HG03175 (cell line): ENCODE data around the gene XYLT1.

Experiments
- ATAC-seq: cut with Tn5 transposase; IDR thresholded peaks from one replicate; pipeline ENCODE4 v1.9.1; 2021; ENCODE audit warnings: mild to moderate bottlenecking, moderate library complexity; ENCODE audit not compliant: unreplicated experiment

Gene XYLT1

DNA sequence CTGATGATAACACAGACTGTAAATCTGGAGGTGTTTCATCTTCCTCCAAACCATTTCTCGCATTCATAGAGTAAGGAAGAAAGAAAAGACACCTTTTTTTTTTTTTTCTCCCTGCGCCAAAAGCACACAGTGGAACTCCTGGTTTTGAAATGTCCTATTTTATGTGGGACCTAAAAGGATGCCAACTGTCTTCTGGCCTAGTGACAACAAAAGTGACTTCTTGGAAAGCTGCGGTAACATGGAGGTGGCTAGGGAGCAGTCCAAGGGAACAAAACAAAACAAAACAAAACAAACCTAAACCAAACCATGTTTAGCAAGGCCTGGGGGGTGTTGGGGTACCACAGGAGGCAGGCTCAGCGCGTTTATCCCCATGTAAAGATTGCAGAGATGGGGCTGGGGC, 174.8 kb downstream of the XYLT1 start:
- no peak for ATAC-seq

DNA sequence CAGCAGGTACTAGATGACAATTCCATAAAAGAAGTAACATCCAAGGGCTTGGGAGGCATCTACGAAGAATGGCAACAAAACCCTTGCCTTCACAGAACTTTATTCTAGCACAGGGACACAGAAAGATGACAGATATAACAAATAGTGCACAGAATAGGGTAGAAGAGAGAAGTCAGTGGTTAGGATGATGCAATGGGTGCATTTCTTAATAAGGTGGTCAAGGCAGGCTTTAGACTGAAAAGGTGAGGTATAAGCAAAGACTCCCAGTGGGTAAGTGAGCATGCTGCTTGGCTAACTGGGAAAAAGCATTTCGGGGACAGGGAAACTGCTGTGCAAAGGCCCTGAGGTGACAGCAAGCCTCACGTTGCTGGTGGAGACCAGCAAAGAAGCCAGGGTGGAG, 175.9 kb downstream of the XYLT1 start:
- ATAC-seq, result no peak

DNA sequence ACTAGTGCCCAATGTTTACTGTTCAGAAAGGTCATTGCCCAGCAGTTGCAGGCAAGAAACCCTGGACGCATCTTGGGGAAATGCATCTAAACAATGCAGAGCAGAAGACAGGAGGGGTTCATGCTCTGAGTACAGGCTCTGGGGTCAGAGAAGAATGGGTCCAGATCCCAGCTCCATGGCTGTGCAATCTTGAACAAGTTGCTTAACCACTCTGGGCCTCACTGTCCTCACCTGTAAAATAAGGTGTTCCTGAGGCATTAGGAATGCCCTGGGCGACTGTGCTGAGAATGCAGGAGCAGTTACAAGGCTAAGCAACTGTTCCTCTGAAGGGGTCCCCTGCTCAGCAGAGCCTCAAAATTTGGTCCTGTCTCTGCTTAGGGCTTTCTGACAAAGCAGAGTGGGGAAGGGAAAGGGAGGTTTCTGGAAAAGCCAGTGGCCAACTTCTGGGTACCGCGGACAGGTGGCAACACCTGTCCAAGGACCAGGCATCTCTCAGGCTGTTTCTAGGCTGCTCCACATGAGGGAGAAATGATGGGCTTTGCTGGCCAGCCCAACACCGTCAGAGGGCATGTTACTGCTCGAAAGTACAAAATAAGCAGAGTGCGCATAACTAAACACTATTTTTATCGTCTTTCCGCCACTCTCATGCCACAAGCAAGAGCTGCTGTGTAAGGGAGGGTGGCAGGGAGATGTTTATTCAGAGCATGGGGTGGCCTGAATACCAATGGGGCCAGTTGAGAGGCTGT, 176.8 kb downstream of the XYLT1 start:
- no peak for ATAC-seq

DNA sequence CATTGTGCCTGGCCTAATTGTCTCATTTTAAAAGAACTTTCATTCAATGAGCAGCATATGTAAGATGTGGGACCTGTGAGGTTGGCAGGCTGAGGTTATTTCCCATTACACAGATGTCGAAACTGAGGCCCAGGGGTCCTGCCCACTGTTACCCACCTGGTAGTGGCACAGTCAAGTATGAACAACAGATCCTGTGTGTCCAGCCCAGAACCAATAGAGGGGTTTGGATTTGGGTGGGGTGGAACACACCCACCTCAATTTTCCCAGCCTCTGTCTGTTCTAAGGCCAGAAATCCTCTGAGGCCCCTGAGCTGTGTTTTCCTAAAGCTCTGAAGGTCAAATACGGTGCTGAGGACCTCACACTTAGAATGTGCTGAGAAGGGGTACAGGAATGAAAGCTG, 179.5 kb downstream of the XYLT1 start:
- ATAC-seq, result no peak

DNA sequence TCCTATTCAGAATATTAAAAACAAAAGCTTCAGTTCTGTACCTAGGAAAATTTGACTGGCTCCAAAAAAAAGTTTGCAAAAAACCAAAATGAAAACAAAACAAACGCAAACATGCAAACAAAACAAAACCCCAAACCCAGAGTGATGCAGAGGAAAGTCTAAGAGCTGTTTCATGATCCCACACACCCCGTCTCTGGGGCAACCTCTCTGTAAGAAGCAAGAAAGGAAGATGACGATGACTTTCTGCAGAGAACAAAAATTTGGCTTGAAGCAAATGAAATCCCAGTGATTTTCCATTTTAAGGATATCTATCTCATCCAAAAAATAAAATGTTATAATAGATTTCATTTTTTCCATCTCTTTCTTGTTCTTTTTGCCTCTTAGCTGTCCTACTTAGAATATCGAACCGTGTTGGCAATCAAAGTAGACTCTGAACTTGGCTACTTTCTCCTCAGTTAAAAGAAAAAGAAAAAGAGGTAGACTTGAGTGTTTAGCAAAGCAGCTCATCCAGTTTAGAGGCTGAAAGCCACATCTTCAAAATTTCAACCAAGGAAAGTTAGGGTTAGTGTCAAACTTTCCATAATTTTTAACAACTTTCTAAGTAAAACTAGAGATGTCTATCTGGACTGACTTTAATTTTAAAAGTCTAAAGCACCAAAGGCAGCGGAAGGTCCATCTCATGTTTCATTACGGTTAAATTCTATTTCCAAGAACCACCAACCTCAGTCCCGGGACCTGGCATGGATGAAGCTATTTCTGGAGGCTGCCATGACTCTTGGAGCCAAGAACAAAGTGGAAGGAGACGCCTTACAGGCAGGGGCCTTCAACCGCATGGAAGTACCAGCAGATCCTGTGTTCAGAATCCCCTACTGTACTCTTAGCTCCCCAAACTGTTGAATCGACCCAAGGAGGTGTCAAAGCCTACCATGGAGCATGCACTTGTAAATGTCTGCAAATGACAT, 180.8 kb downstream of the XYLT1 start:
- ATAC-seq, result no peak

DNA sequence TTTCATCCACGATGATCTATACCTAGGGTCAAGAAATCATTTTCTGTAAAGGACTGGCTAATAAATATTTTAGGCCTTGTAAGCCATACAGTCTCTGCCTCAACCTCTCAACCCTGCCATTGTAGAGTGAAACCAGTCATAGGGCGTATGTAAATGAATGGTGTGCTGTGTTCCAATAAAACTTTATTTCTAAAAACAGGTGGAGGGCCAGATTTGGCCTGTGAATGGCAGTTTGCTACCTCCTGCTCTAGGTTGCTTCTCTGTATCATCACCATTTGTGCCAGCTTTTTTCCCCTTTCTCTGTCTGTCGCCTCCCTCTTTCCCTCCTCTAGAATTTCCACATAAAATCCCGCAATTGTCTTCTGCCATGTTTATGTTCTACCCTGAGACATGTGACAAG, 181.7 kb downstream of the XYLT1 start:
- ATAC-seq, result no peak

DNA sequence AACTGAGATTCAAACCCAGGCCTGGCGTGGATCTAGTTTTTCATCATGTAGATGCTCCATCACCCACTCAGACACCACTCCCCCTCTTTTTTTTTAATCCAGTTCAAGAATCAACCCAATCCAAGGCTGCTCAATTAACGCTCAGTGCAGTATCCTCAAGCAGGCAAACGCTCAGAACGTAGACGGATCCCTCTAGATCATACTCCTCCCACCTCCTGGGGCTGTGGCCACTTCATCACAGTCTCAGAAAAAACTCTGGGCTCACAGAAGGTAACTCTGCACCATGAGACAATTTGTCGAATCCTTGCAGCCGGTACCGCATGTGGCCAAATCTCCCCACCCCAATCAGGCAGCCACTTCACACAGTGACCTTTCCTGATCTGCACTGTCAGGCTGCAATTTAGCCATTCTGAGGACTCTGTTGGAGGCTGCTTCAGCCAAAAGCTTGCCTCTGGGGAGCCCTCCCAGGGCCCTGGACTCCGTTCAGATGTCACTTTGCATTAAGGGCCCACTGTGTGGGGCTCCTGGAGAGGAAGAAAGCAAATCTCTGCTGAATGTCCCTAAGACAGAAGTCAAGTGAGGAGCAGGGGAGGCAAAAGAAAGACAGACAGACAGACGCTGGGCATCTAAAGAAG, 183.5 kb downstream of the XYLT1 start:
- no peak for ATAC-seq

DNA sequence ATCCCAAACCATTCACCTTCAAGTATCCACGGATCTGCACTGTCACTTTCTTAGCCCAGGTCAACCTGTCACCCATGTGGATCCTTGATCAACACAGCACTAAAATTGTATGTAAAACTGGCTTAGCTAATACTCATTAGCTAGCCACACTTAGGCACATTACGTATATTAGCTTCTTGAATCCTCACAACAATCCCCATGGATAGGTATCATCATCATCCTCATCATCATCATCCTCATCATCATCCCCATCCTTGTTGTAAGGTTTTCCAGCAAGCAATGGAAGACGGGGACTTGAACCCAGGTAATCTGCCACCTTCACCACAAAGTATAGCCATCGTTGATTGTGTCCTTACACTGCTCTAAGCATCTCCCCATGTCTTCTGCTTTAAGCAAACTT, 184.3 kb downstream of the XYLT1 start:
- ATAC-seq, result no peak

DNA sequence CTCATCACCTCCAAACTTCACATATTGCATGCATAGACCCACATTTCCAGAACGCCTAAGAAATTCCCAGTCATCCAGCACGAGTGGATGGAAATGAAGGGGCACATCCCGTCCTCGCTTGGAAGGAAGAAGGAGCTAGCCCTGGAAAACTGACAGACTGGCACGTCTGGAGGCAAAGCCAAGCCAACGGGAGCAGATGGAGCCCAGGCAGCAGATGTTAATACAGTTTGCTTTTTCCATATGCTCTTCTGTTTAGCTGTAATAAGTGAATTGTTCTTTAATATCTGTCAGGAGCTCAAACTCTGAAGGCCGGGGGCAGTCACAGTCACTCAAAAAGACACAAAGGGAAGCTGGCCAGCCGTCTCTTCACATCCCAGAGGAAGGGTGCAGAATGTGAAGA, 187.7 kb downstream of the XYLT1 start:
- no peak for ATAC-seq

DNA sequence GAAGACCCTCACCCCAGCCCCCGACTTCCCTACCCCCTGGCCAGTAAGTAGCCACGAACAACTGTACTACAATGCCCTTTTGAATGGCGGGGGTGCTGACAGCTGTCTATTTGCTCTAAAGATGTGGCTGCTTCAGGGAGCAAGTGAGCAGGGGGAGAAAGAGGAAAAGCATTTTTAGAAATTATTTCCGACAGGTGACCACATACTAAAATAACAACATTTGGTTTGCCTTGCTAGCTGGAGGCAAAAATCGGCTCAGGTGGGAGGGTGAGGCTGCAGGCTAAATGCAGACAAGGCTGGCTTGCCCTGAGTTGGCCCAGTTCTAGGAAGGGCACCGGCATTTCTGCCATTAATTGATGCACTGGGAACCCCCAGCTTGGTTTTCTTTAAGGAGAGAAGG, 188.5 kb downstream of the XYLT1 start:
- ATAC-seq, result no peak

DNA sequence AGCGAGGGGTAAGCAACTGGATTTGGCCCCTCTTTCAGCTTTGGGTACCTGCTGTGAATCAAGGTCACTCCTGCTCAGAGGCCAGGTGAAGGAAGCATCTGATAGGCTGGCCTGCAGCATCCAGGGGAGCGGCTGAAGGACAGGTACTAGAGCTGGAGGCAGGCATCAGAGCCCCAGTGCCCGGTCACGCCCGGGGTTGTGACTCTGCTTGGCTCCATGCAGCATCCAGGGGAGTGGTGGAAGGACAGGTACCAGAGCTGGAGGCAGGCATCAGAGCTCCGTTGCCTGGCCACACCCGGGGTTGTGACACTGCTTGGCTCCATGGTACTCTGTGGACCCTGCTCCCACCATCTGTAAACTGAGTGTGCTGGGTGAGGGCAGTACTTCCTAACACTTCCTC, 189.7 kb downstream of the XYLT1 start:
- ATAC-seq, result no peak

DNA sequence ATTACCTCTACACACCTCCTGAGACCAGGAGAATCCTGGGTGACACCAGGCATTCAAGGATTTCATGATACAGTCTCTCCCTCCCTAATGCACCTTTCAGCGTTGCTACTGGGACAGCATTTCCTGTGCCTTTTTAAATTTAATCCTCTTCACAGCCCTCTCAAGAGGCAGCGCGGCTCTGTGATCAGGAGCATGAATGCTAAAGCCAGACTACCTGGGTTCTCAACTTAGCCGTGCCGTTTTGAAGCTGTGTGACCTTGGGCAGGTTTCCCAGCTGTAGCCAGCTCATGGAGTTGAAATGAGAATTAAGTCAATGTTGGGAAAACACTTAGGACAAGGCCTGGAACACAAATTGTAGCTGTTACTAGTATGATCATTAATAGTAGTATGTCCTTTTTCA, 191.8 kb downstream of the XYLT1 start:
- no peak for ATAC-seq

DNA sequence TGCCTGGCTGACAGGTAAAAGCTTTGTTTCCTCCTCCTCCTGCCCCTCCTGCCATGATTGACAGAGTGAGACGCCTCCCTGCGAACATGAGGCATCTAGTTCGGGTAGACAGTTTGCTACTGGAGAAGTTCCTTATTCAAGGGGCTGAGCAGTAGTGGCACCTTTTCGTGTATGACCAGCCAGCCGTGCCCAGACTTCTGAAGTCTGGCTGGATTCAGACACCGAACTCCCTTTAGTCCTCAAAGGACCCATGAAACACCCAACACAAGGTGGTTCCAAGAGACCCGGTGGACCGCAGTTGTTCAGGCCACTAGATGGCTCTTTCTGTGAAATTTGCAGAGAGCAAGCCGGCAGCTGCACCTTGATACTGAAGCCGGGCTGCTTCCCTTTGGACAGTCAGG, 192.8 kb downstream of the XYLT1 start:
- no peak for ATAC-seq

DNA sequence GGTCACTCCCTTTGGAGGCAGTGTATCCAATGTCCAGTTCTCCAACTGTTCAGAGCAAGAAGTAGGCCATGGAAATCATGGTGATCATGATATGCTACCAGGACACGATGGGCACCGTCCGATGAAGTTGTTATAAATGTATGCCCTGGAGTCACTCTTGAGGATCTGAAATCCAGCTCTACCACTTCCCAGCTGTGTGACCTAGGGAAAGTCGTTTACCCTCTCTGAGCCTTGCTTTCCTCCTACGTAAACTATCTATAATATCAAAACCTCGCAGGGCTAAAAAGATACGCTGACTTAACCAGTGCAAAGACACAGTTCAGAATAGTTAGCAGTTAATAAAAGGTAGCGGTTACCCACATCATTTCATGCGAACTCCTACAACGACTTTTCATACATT, 194.2 kb downstream of the XYLT1 start:
- ATAC-seq, result no peak

DNA sequence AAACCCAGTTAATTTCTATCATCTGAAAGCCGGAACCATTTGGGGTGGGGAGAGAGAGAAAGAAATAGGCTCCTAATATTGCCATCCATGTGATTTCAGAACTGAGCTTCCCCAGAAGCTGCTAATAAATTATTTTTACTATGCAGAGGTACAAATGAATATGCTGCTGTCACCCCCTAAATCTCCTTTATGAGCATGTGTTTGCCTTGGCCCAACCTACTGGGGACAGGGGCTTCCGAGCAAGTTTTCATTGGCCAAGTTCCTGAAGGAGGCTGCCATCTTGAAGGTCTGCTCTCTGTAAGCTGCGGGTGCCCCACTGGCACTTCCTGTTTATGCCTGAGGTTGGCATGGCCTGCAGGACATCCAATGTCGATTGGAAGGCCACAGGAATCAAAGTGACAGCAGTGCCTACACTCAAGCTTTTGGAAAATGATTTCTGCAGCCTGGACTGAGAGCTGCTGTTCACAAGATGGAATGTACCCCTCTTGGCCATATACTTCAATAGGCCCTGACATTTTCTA, 194.7 kb downstream of the XYLT1 start:
- no peak for ATAC-seq

DNA sequence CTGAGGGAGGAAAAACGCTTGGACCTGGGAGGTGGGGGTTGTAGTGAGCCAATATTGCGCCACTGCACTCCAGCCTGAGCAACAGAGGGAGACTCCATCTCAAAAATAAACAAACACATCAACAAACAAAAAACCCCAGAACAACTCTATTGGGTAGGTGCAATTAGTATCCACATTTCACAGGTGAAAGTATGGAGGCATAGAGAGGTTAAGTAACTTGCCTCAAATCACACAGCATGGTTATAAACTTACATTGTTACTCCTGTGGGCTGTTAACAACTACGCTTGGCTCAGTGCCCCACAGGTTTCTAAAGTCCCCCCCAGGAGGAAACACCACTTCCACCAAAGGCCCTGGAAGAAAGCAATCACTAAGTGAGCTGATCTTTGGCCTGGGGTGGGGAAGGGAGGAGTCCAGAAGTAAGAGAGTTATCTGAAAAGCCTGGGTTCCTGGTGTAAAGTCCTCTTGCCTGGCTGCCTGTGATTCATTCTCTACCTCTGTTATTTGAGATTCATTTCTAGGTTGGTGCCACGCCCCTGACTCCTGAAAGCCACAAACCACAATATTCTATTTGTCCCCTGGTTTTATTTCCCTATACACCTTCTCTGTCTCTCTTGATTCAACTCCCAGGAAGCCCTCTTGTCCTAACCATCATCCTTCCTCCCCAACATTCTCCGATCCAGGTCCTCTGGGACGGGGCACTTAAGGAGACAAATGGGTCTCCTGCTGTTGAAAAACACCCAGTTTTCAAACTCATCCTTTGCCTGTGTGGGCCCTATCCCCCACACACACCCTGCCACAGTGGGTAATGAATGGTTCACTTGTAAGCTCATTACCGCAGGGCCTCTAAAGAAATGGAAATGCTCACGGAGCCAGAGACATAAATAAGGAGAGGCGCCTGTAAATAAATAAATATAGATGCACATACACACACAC, 195.4 kb downstream of the XYLT1 start:
- no peak for ATAC-seq

DNA sequence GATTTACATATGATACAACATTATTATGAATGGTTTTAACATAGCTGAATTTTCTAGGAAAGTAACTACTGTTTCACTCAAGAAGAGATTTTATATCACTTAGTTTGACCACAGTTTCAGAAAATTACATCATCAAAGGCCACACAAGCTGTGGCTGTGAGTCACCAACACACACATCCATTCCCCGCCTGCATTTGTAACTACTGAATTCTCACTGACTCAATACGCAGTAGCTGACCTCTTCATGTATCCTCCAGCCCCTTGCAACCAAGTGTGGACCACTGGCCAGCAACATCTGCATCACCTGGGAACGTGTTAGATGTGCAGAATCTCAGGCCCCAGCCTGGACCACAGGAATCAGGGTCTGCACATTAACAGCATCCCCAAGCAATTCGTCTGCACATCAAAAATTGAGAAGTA, 197.6 kb downstream of the XYLT1 start:
- ATAC-seq, result no peak

DNA sequence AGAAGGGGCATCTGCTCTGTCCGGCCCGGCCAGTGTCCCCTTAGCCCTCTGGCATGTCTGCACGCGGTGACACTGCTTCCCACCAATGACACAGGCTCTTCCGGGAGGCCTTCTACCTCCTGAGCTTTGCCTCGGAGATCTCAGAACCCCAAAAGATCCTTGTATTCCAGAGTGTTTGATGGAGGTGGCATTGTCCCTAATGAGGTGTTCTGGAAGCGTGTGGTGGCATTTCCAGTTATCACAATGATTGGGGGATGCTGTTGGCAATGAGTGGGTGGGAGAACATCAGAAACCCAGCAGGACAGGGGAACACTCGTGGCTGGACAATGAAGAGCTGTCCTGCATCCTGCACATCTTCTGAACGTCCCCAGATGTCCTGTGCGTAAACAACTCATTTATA, 198.0 kb downstream of the XYLT1 start:
- no peak for ATAC-seq

DNA sequence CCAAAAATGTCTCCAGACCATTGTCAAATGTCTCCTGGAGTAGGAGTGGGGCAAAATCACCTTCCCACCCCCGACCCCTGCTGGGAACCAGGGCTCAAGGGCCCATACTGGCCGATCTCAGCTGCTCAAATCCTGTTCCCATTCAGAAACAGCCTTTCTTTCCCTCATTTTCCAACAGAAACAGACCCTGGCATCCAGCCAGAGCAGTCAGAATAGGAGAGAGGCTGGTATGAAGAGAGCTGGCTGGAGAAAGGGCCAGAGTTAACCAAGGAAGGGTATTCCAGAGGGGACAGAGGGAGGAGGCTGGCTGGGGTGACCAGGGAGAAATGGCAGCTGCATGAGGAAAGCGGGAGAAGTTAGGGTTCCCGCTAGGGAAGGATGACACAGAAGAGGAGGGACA, 199.1 kb downstream of the XYLT1 start:
- no peak for ATAC-seq

DNA sequence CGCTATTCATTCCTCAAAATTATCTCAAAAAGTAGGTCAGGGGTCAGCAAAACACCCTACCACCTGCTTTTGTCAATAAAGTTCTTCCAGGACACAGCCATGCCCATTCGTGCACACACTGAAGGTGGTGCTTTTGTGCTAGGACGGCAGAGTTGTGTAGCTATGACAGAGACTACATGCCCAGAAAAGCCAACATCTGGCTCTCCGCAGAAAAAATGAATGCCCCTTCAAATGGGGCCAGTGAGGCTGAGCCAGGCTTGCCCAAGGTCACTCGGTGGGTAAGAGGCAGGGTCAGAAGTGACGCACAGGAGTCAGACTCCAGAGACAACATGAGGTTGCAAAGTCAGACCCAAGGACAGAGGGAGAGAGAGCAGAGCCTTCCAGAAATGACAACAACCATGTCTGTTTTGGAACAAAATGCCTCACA, 200.1 kb downstream of the XYLT1 start:
- ATAC-seq, result no peak
